GM12878 (cell line): Measurements from ENCODE around the gene SIDT1. TPM values are rescaled to one million over a fixed set of nuclear protein-coding genes. Genes with fewer than 3 reads are reported as not detected.

Source experiments
- ATAC-seq: fragments of 200-7000 bp; cut with Tn5 transposase; 3 replicates; pipeline ENCODE4 v1.9.1; 2020; ENCODE audit warnings: mild to moderate bottlenecking, moderate library complexity
- BruUV-seq: library from RNA; stranded (reverse); fragments of 400-500 nt; replicated peaks from 2 replicates; lab custom pipeline; 2021; lab: Mats Ljungman, UMichigan
- CTCF ChIA-PET: fragments of 300-600 bp; sonication (Branson Sonifier 250); formaldehyde crosslinking; extraction: SDS; loops from one replicate; lab custom pipeline; 2021; ENCODE audit warnings: inconsistent platforms; lab: Yijun Ruan, JAX
- POLR2A ChIA-PET: fragments of 350-600 bp; formaldehyde crosslinking; extraction: SDS; loops from one replicate; lab custom pipeline; 2021; ENCODE audit warnings: inconsistent platforms; lab: Charles Lee
- RAD21 ChIA-PET: fragments of 300-600 bp; sonication (Branson Sonifier 250); formaldehyde crosslinking; loops from one replicate; lab custom pipeline; 2023; ENCODE audit warnings: antibody characterized with exemption; ENCODE audit not compliant: unreplicated experiment; lab: Charles Lee
- SMC1A ChIA-PET: fragments of 300-600 bp; sonication (Branson Sonifier 250); formaldehyde crosslinking; loops from one replicate; lab custom pipeline; 2023; ENCODE audit not compliant: unreplicated experiment, uncharacterized antibody; lab: Charles Lee
- DNase-seq: peaks from one replicate; pipeline ENCODE4 v3.0.0-alpha.2; 2011; ENCODE audit warnings: low read depth, low spot score
- FAIRE-seq: peaks from 3 replicates; lab custom pipeline; 2011; peaks lifted over from hg19 to GRCh38; lab: Jason Lieb, UNC
- H2AFZ ChIP-seq: 2 replicates; pipeline ENCODE4 v1.6.0; 2011; ENCODE audit warnings: low read depth, low read length, control low read depth; ENCODE audit not compliant: control insufficient read depth
- H3K27ac ChIP-seq: 2 replicates; pipeline ENCODE4 v1.5.1; 2011; ENCODE audit warnings: control low read depth; ENCODE audit not compliant: control insufficient read depth, insufficient read depth
- H3K27me3 ChIP-seq, 2 experiments: replicated peaks in 1 of 2; 2 replicates each; pipeline versions ENCODE4 v1.6.0 to v1.6.1; 2011; ENCODE audit warnings: low read length in 1 of 2; ENCODE audit not compliant: control insufficient read depth in 2 of 2, insufficient read depth in 2 of 2
- H3K36me3 ChIP-seq, 2 experiments: 2 replicates each; pipeline ENCODE4 v1.5.1; 2011; ENCODE audit warnings: low read length in 1 of 2; ENCODE audit not compliant: control insufficient read depth in 2 of 2, insufficient read depth in 2 of 2
- H3K4me1 ChIP-seq: 2 replicates; pipeline ENCODE4 v1.6.1; 2011; ENCODE audit warnings: mild to moderate bottlenecking, low read length, moderate library complexity, mixed read lengths; ENCODE audit not compliant: control insufficient read depth, insufficient read depth
- H3K4me2 ChIP-seq: 2 replicates; pipeline ENCODE4 v1.6.0; 2011; ENCODE audit warnings: control low read depth; ENCODE audit not compliant: control insufficient read depth, insufficient read depth
- H3K4me3 ChIP-seq: fragments of 200-600 bp; sonication (generic); 2 replicates; pipeline ENCODE4 v1.5.1; 2016
- H3K79me2 ChIP-seq: 2 replicates; pipeline ENCODE4 v1.6.0; 2011; ENCODE audit warnings: low read length; ENCODE audit not compliant: control insufficient read depth, insufficient read depth
- H3K9ac ChIP-seq: 2 replicates; pipeline ENCODE4 v1.8.0; 2011; ENCODE audit warnings: low read length, control low read depth, mixed read lengths; ENCODE audit not compliant: control insufficient read depth, insufficient read depth
- H3K9me3 ChIP-seq: replicated peaks from 3 replicates; pipeline ENCODE4 v1.5.1; 2011; ENCODE audit warnings: mild to moderate bottlenecking, low read length; ENCODE audit not compliant: control insufficient read depth, insufficient read depth
- H4K20me1 ChIP-seq: 2 replicates; pipeline ENCODE4 v1.6.0; 2011; ENCODE audit not compliant: control insufficient read depth, insufficient read depth
- WGBS: methylation state at CpG from one replicate; pipeline ENCODE4 v1.1.6; 2016; ENCODE audit warnings: low lambda C conversion rate; ENCODE audit not compliant: insufficient replicate concordance, insufficient coverage; ENCODE audit errors: missing lambda C conversion rate; 5-methylcytosine and 5-hydroxymethylcytosine counted together
- in situ Hi-C: fragments of 300-500 bp; cut with MboI; formaldehyde crosslinking; loops from 9 replicates; pipeline ENCODE4 v1.14.3; 2018; ENCODE audit warnings: mixed read lengths
- intact Hi-C: fragments of 100-400 bp; cut with micrococcal nuclease; formaldehyde crosslinking; loops from one replicate; pipeline ENCODE4 v1.14.2; 2022; ENCODE audit not compliant: unreplicated experiment
- polyA plus RNA-seq, 11 experiments: library from polyadenylated mRNA; depleted of rRNA in 4 of 11; unstranded in 6 of 11; stranded (reverse) in 5 of 11; fragments of >200 nt; fragmentation: Nextera tagmentation in 4 of 11; fragmentation: Illumina TruSeq in 1 of 11; extraction: Ambion mirVana in 4 of 11; extraction: Trizol in 1 of 11; gene quantifications; 1 replicate in 1 of 11; 2 replicates in 10 of 11; pipeline versions ENCODE4 v1.2.1 to v1.2.3, GENCODE V29; 2011 to 2016; ENCODE audit warnings: inconsistent platforms in 2 of 11, missing spikeins in 2 of 11, low read depth in 1 of 11
- total RNA-seq, 4 experiments: library from RNA; depleted of rRNA in 3 of 4; stranded (reverse); fragments of >200 nt in 3 of 4; fragmentation: Illumina TruSeq in 1 of 4; extraction: Trizol in 1 of 4; gene quantifications; 2 replicates each; pipeline versions ENCODE4 v1.2.1 to v1.2.3, GENCODE V29; 2013 to 2021
- TF ChIP-seq, protein P1 (sequence below), 3 experiments: IDR thresholded peaks in 2 of 3; conservative IDR thresholded peaks in 1 of 3; 2 replicates each; pipeline ENCODE4 v1.5.1; 2011; ENCODE audit warnings: low read depth in 3 of 3, low read length in 3 of 3, mild to moderate bottlenecking in 3 of 3, control low read depth in 2 of 3, moderate library complexity in 2 of 3, inconsistent platforms in 1 of 3, mixed read lengths in 1 of 3; ENCODE audit not compliant: control insufficient read depth in 2 of 3, insufficient read depth in 1 of 3; ENCODE audit errors: extremely low read depth in 1 of 3
- TF ChIP-seq, protein P2 (sequence below): fragments of 450-650 bp; IDR thresholded peaks from 2 replicates; pipeline ENCODE4 v1.6.1; 2018; ENCODE audit warnings: borderline replicate concordance, mild to moderate bottlenecking; ENCODE audit not compliant: partially characterized antibody

The SIDT1 gene
- total and polyA plus RNA-seq, 10 of the 15 experiments (the other 5 are each of a cell fraction or from before 2014, with no cell fraction given), result 3.0 to 45.0 (median 26.6) TPM

DNA sequence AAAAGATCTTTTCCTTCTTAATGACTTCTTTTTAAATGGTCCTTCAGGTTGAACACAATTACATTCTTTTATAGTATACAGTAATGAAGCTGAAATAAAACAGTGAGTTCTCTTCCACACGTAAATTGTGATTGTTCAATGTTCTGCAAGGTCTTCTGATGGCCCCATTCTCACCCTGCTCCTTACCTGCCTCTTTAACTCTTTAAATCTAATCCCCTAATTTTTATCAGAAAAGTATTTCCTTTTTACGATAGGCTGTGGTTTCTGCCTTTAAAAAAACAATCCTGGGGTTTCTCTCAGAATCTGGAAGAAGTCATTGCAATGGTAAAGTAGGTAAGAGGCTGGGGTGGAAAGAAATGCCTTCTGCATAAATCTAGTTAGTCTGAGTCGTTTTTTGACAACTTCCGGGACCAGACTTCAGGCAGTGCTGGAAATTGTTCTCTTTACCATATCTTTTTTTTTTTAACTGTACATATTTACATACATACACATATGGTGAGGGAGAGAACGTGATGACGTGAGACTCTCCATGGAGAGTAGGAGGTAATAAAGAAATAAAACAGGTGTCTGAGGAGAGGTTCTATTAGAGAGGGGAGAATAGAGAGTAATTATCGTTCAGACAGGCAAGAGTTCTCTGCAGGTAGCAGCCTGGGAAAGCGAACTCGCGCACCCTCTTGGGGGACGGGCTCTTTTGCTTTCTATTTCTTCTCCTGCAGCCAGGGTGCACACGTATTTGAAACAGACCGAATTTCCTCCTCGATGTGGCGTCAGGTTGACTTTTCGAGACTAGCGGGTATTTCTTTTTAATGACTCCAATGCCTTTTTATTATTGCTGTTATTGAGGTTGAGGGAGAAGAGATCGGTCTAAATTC, at the start of gene SIDT1 (continued):
- TF ChIP-seq, protein P1, sequence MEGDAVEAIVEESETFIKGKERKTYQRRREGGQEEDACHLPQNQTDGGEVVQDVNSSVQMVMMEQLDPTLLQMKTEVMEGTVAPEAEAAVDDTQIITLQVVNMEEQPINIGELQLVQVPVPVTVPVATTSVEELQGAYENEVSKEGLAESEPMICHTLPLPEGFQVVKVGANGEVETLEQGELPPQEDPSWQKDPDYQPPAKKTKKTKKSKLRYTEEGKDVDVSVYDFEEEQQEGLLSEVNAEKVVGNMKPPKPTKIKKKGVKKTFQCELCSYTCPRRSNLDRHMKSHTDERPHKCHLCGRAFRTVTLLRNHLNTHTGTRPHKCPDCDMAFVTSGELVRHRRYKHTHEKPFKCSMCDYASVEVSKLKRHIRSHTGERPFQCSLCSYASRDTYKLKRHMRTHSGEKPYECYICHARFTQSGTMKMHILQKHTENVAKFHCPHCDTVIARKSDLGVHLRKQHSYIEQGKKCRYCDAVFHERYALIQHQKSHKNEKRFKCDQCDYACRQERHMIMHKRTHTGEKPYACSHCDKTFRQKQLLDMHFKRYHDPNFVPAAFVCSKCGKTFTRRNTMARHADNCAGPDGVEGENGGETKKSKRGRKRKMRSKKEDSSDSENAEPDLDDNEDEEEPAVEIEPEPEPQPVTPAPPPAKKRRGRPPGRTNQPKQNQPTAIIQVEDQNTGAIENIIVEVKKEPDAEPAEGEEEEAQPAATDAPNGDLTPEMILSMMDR (IDR thresholded peaks at IDR 0.05 in 2 of 3, conservative IDR thresholded peaks at IDR 0.05 in 1 of 3; ENCODE audit: control insufficient read depth in 2 of 3, extremely low read depth in 1 of 3, insufficient read depth in 1 of 3, low read depth in 3 of 3, low read length in 3 of 3), result peak in 1 of 3 experiments; percentile 25; a peak in 2 of 6 replicates

DNA sequence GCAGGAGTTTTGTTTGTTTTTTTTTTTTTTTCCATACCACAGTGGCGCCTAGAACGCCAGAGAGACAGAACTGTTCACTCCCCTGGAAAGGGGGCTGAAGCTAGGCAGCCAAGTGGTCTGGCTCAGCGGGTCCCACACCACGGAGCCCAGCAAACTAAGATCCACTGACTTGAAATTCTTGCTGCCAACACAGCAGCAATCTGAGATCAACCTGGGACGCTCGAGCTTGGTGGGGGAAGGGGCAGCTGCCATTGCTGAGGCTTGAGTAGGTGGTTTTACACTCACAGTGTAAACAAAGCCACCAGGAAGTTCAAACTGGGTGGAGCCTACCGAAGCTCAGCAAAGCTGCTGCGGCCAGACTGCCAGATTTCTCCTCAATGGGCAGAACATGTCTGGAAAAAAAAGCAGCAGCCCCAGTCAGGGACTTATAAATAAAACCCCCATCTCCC, 47.2 kb upstream of the SIDT1 start:
- ChIA-PET POLR2A (interaction anchor here (0.7 kb wide), 1 partner anchor 847 kb away, joined by 5 read pairs; no protein-coding TSS in a partner anchor), CTCF (interaction anchor here (1.2 kb wide), 1 partner anchor 9 kb away, joined by 3 read pairs; no protein-coding TSS in a partner anchor), SMC1A (no interaction called here), RAD21 (no interaction called here)
- in situ Hi-C loops, result no loop called here
- Histone ChIP-seq H3K27me3 (no peaks in the 10 kb centered on the region), H3K9ac (no peak overlapping the region), H3K36me3 (no peaks in the 10 kb centered on the region), H3K4me1 (no peaks in the 10 kb centered on the region), H3K9me3 (no peaks in the 10 kb centered on the region), H3K79me2 (no peaks in the 10 kb centered on the region), H3K27ac (no peak overlapping the region), H3K4me3 (no peak overlapping the region), H2AFZ (no peak overlapping the region), H4K20me1 (no peaks in the 10 kb centered on the region), H3K4me2 (no peak overlapping the region)
- 89% methylated on average over 6 of the region's 8 CpGs for WGBS
- TF ChIP-seq, protein P2, sequence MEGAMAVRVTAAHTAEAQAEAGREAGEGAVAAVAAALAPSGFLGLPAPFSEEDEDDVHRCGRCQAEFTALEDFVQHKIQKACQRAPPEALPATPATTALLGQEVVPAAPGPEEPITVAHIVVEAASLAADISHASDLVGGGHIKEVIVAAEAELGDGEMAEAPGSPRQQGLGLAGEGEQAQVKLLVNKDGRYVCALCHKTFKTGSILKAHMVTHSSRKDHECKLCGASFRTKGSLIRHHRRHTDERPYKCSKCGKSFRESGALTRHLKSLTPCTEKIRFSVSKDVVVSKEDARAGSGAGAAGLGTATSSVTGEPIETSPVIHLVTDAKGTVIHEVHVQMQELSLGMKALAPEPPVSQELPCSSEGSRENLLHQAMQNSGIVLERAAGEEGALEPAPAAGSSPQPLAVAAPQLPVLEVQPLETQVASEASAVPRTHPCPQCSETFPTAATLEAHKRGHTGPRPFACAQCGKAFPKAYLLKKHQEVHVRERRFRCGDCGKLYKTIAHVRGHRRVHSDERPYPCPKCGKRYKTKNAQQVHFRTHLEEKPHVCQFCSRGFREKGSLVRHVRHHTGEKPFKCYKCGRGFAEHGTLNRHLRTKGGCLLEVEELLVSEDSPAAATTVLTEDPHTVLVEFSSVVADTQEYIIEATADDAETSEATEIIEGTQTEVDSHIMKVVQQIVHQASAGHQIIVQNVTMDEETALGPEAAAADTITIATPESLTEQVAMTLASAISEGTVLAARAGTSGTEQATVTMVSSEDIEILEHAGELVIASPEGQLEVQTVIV, result no peak
- ATAC-seq (no peak), DNase-seq (no peak), FAIRE-seq (no peak)
- intact Hi-C loops, result no loop called here
- no TSS peak for BruUV-seq
